ENCODE measurements around the gene COL17A1.

- no peak for TF ChIP-seq EZH2 (optimal IDR thresholded peaks at IDR 0.05; ENCODE audit: low read depth, low read length)
- TF ChIP-seq, protein P1, sequence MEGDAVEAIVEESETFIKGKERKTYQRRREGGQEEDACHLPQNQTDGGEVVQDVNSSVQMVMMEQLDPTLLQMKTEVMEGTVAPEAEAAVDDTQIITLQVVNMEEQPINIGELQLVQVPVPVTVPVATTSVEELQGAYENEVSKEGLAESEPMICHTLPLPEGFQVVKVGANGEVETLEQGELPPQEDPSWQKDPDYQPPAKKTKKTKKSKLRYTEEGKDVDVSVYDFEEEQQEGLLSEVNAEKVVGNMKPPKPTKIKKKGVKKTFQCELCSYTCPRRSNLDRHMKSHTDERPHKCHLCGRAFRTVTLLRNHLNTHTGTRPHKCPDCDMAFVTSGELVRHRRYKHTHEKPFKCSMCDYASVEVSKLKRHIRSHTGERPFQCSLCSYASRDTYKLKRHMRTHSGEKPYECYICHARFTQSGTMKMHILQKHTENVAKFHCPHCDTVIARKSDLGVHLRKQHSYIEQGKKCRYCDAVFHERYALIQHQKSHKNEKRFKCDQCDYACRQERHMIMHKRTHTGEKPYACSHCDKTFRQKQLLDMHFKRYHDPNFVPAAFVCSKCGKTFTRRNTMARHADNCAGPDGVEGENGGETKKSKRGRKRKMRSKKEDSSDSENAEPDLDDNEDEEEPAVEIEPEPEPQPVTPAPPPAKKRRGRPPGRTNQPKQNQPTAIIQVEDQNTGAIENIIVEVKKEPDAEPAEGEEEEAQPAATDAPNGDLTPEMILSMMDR (IDR thresholded peaks at IDR 0.05; ENCODE audit: low read length), result no peak
Observed at GRCh38 chr10:104099941-104100340, 14.3 kb upstream of the COL17A1 start.

Measured in MM.1S (cell line).